Measurements from ENCODE around the gene UTS2.

DNA sequence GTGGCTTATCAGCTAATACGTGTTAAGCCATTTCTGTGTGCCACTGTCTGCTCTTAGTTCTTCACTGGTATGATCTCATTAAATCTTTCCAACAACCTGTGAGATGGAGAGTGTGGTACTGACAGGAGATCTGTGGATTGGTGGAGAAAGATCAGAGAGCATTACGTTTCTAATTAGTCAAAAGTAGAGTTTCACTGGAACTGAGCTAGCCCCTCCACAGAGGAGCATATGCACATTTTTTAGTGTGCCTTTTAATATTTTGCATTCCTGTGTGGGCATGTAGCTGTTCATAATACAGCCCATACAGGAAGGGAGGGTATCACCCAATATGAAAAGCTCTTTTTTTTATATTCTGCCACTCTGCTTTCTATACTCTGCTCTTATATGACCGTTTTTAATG is 31.6 kb downstream of the UTS2 start:
- TF ChIP-seq, protein P1, sequence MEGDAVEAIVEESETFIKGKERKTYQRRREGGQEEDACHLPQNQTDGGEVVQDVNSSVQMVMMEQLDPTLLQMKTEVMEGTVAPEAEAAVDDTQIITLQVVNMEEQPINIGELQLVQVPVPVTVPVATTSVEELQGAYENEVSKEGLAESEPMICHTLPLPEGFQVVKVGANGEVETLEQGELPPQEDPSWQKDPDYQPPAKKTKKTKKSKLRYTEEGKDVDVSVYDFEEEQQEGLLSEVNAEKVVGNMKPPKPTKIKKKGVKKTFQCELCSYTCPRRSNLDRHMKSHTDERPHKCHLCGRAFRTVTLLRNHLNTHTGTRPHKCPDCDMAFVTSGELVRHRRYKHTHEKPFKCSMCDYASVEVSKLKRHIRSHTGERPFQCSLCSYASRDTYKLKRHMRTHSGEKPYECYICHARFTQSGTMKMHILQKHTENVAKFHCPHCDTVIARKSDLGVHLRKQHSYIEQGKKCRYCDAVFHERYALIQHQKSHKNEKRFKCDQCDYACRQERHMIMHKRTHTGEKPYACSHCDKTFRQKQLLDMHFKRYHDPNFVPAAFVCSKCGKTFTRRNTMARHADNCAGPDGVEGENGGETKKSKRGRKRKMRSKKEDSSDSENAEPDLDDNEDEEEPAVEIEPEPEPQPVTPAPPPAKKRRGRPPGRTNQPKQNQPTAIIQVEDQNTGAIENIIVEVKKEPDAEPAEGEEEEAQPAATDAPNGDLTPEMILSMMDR (IDR thresholded peaks at IDR 0.05) = no peak
- no peak for TF ChIP-seq POLR2A (IDR thresholded peaks at IDR 0.05)

Data from adrenal gland (tissue), 5 donors.